IMR-90 (cell line): ENCODE data around the gene LEUTX. TPM values are rescaled to one million over a fixed set of nuclear protein-coding genes. Genes with fewer than 3 reads are reported as not detected.

ENCODE experiments used
- ATAC-seq: fragments of 200-7000 bp; cut with Tn5 transposase; 2 replicates; pipeline ENCODE4 v1.9.1; 2020; ENCODE audit warnings: low read depth, mild to moderate bottlenecking, moderate library complexity
- BruUV-seq: library from RNA; stranded (reverse); fragments of 400-500 nt; replicated peaks from 2 replicates; lab custom pipeline; 2021; lab: Mats Ljungman, UMichigan
- CTCF ChIA-PET: fragments of 300-600 bp; formaldehyde crosslinking; extraction: SDS; loops from one replicate; lab custom pipeline; 2021; ENCODE audit warnings: antibody characterized with exemption; lab: Yijun Ruan, JAX
- POLR2A ChIA-PET: fragments of 300-600 bp; sonication (Branson Sonifier 250); formaldehyde crosslinking; loops from one replicate; lab custom pipeline; 2022; ENCODE audit warnings: antibody characterized with exemption; ENCODE audit not compliant: unreplicated experiment; lab: Charles Lee
- DNase-seq: peaks from one replicate; pipeline ENCODE4 v3.0.0; 2013
- H2AFZ ChIP-seq: replicated peaks from 2 replicates; pipeline ENCODE3; 2013; ENCODE audit warnings: low read length, mild to moderate bottlenecking; ENCODE audit not compliant: poor library complexity
- H2AK5ac ChIP-seq: 2 replicates; pipeline ENCODE4 v1.6.1; 2013; ENCODE audit warnings: low read depth, low read length, inconsistent platforms
- H2AK9ac ChIP-seq: replicated peaks from 2 replicates; pipeline ENCODE3; 2013; ENCODE audit warnings: mild to moderate bottlenecking, low read depth, low read length, moderate library complexity; ENCODE audit not compliant: poor library complexity
- H2BK120ac ChIP-seq: 2 replicates; pipeline ENCODE4 v1.6.1; 2013; ENCODE audit warnings: low read depth, low read length, inconsistent platforms
- H2BK15ac ChIP-seq: 3 replicates; pipeline ENCODE4 v1.6.1; 2013; ENCODE audit warnings: low read depth, low read length, inconsistent platforms
- H2BK20ac ChIP-seq: 2 replicates; pipeline ENCODE4 v1.6.1; 2013; ENCODE audit warnings: low read depth, mild to moderate bottlenecking, inconsistent platforms, low read length, moderate library complexity
- H2BK5ac ChIP-seq: 2 replicates; pipeline ENCODE4 v1.6.1; 2013; ENCODE audit warnings: mild to moderate bottlenecking, low read depth, low read length, inconsistent platforms; ENCODE audit not compliant: poor library complexity, severe bottlenecking
- H3K14ac ChIP-seq: replicated peaks from 2 replicates; pipeline ENCODE4 v1.6.1; 2013; ENCODE audit warnings: low read depth, low read length, inconsistent platforms
- H3K18ac ChIP-seq: 2 replicates; pipeline ENCODE4 v1.6.1; 2013; ENCODE audit warnings: low read depth, low read length, control low read depth
- H3K23ac ChIP-seq: 2 replicates; pipeline ENCODE4 v1.6.1; 2013; ENCODE audit warnings: low read depth, low read length, inconsistent platforms
- H3K27ac ChIP-seq: 2 replicates; pipeline ENCODE4 v1.5.1; 2013; ENCODE audit warnings: mild to moderate bottlenecking, control low read depth, low read length; ENCODE audit not compliant: insufficient read depth
- H3K27me3 ChIP-seq: 2 replicates; pipeline ENCODE4 v1.6.1; 2013; ENCODE audit warnings: low read length; ENCODE audit not compliant: control insufficient read depth, insufficient read depth
- H3K36me3 ChIP-seq: 2 replicates; pipeline ENCODE4 v1.6.1; 2013; ENCODE audit warnings: low read length, mixed read lengths; ENCODE audit not compliant: control insufficient read depth, insufficient read depth
- H3K4ac ChIP-seq: 2 replicates; pipeline ENCODE4 v1.6.1; 2013; ENCODE audit warnings: low read depth, low read length, inconsistent platforms
- H3K4me1 ChIP-seq: 2 replicates; pipeline ENCODE4 v1.6.1; 2013; ENCODE audit warnings: low read length, mixed read lengths; ENCODE audit not compliant: control insufficient read depth, insufficient read depth
- H3K4me2 ChIP-seq: 2 replicates; pipeline ENCODE4 v1.6.1; 2013; ENCODE audit warnings: low read depth, mild to moderate bottlenecking, control low read depth, low read length, moderate library complexity
- H3K4me3 ChIP-seq: 2 replicates; pipeline ENCODE4 v1.5.1; 2013; ENCODE audit warnings: low read depth, mild to moderate bottlenecking, control low read depth, low read length, moderate library complexity; ENCODE audit not compliant: insufficient read depth
- H3K56ac ChIP-seq: 2 replicates; pipeline ENCODE4 v1.6.1; 2013; ENCODE audit warnings: low read length, inconsistent platforms; ENCODE audit not compliant: insufficient read depth; ENCODE audit errors: extremely low read depth
- H3K79me1 ChIP-seq, 2 experiments: 2 replicates each; pipeline ENCODE4 v1.6.1; 2013; ENCODE audit warnings: low read length in 2 of 2, inconsistent platforms in 1 of 2, low read depth in 1 of 2
- H3K9ac ChIP-seq: 2 replicates; pipeline ENCODE4 v1.6.1; 2013; ENCODE audit warnings: low read depth, low read length, control low read depth
- H3K9me1 ChIP-seq: 2 replicates; pipeline ENCODE4 v1.6.1; 2013; ENCODE audit warnings: low read length, inconsistent platforms; ENCODE audit not compliant: insufficient read depth
- H3K9me3 ChIP-seq: 2 replicates; pipeline ENCODE4 v1.6.1; 2013; ENCODE audit warnings: low read length; ENCODE audit not compliant: control insufficient read depth, insufficient read depth
- H4K20me1 ChIP-seq: 2 replicates; pipeline ENCODE4 v1.6.1; 2013; ENCODE audit warnings: low read length, inconsistent platforms; ENCODE audit not compliant: insufficient read depth
- H4K5ac ChIP-seq: 2 replicates; pipeline ENCODE4 v1.6.1; 2013; ENCODE audit warnings: mild to moderate bottlenecking, low read depth, low read length, control low read depth
- H4K8ac ChIP-seq, 2 experiments: 2 replicates each; pipeline ENCODE4 v1.6.1; 2013; ENCODE audit warnings: low read depth in 2 of 2, low read length in 2 of 2, control low read depth in 1 of 2, inconsistent platforms in 1 of 2
- H4K91ac ChIP-seq: 2 replicates; pipeline ENCODE4 v1.6.1; 2013; ENCODE audit warnings: low read depth, low read length, inconsistent platforms; ENCODE audit not compliant: insufficient read depth
- MAZ ChIP-seq: IDR thresholded peaks from 2 replicates; pipeline ENCODE4 v1.6.1; 2012; ENCODE audit warnings: low read depth, mild to moderate bottlenecking, low read length, improper control_type of control experiment, moderate library complexity, borderline replicate concordance
- POLR2A ChIP-seq: IDR thresholded peaks from 2 replicates; pipeline ENCODE4 v1.6.1; 2012; ENCODE audit warnings: mild to moderate bottlenecking, low read depth, low read length
- RFX5 ChIP-seq: IDR thresholded peaks from 2 replicates; pipeline ENCODE4 v1.8.0; 2012; ENCODE audit warnings: low read depth, mild to moderate bottlenecking, low read length, moderate library complexity
- WGBS, 2 experiments: methylation state at CpG; one replicate each; pipeline versions ENCODE4 v1.1.5 to v1.1.7; 2013; ENCODE audit warnings: missing lambda C conversion rate in 2 of 2; ENCODE audit not compliant: insufficient read length in 1 of 2; ENCODE audit errors: extremely low coverage in 2 of 2; 5-methylcytosine and 5-hydroxymethylcytosine counted together
- dilution Hi-C: fragments of 300-500 bp; cut with HindIII; formaldehyde crosslinking; loops from one replicate; pipeline ENCODE4 v1.14.3; 2018; ENCODE audit warnings: low sequenced_read_pairs; ENCODE audit not compliant: unreplicated experiment
- in situ Hi-C: fragments of 300-500 bp; cut with MboI; formaldehyde crosslinking; loops from 3 replicates; pipeline ENCODE4 v1.14.3; 2019; ENCODE audit warnings: low sequenced_read_pairs, inconsistent platforms, mixed read lengths
- intact Hi-C: fragments of 100-400 bp; cut with micrococcal nuclease; formaldehyde crosslinking; loops from 2 replicates; pipeline ENCODE4 v1.10.0; 2022
- polyA plus RNA-seq, 3 experiments: library from polyadenylated mRNA; depleted of rRNA; stranded (reverse); fragments of >200 nt; gene quantifications; 2 replicates each; pipeline ENCODE4 v1.2.3, GENCODE V29; 2012; ENCODE audit warnings: low replicate concordance in 1 of 3
- total RNA-seq: library from RNA; depleted of rRNA; stranded (reverse); fragments of >200 nt; gene quantifications from 2 replicates; pipeline ENCODE4 v1.2.3, GENCODE V29; 2012

The LEUTX gene
- total and polyA plus RNA-seq, 2 of the 4 experiments (the other 2 are of a cell fraction): not detected

GRCh38 chr19:39740395-39740794 is 38.3 kb upstream of the LEUTX start:
- no TSS peak for BruUV-seq
- DNase-seq (no peak), ATAC-seq (no peak)
- no peak overlapping the region for H3K4ac ChIP-seq
- no peak overlapping the region for H2AK9ac ChIP-seq
- POLR2A ChIA-PET: no interaction called here
- H3K36me3 ChIP-seq: no peaks in the 10 kb centered on the region
- no peak overlapping the region for H4K8ac ChIP-seq
- no peak for TF ChIP-seq POLR2A
- TF ChIP-seq MAZ: no peak
- TF ChIP-seq RFX5: no peak
- no peak overlapping the region for H3K9ac ChIP-seq
- H2AFZ ChIP-seq: no peak overlapping the region
- no peaks in the 10 kb centered on the region for H3K79me1 ChIP-seq
- H3K14ac ChIP-seq: no peak overlapping the region
- no peak overlapping the region for H4K5ac ChIP-seq
- in situ Hi-C loops (no loop called here), dilution Hi-C loops (no loop called here), intact Hi-C loops (no loop called here)
- no peak overlapping the region for H2BK5ac ChIP-seq
- H4K91ac ChIP-seq: no peak overlapping the region
- no peaks in the 10 kb centered on the region for H3K9me3 ChIP-seq
- no peak overlapping the region for H3K56ac ChIP-seq
- H3K18ac ChIP-seq: no peak overlapping the region
- H2BK20ac ChIP-seq: no peak overlapping the region
- no peak overlapping the region for H2BK120ac ChIP-seq
- no peak overlapping the region for H3K23ac ChIP-seq
- H3K27me3 ChIP-seq: no peaks in the 10 kb centered on the region
- WGBS, 2 experiments: no CpG with 5 or more reads among the region's 1 CpG
- H4K20me1 ChIP-seq: no peaks in the 10 kb centered on the region
- no peak overlapping the region for H3K4me2 ChIP-seq
- H3K9me1 ChIP-seq: no peaks in the 10 kb centered on the region
- H3K4me1 ChIP-seq: no peaks in the 10 kb centered on the region
- no peak overlapping the region for H3K4me3 ChIP-seq
- CTCF ChIA-PET: no interaction called here
- no peak overlapping the region for H3K27ac ChIP-seq
- no peak overlapping the region for H2AK5ac ChIP-seq
- H2BK15ac ChIP-seq: no peak overlapping the region
